Vagina (tissue), 2 donors: ENCODE results near the gene ZNF260.

Experiments
- CTCF ChIP-seq, 3 experiments: fragments of 450-650 bp in 2 of 3; fragments of 200-600 bp in 1 of 3; sonication (generic) in 1 of 3; IDR thresholded peaks; one replicate each; pipeline ENCODE4 v1.5.1; 2017 to 2019; ENCODE audit warnings: antibody characterized with exemption in 3 of 3, mild to moderate bottlenecking in 2 of 3, moderate library complexity in 2 of 3
- POLR2A ChIP-seq, 2 donors: fragments of 450-650 bp; IDR thresholded peaks; one replicate each; pipeline ENCODE4 v1.6.1; 2017; ENCODE audit warnings: antibody characterized with exemption in 2 of 2, mild to moderate bottlenecking in 2 of 2, moderate library complexity in 2 of 2
- POLR2AphosphoS5 ChIP-seq, 2 donors: sonication (generic); formaldehyde crosslinking; IDR thresholded peaks; one replicate each; pipeline ENCODE4 v1.9.0; 2017; ENCODE audit warnings: antibody characterized with exemption in 2 of 2, mild to moderate bottlenecking in 2 of 2, low read depth in 1 of 2; ENCODE audit not compliant: insufficient read depth in 1 of 2

- TF ChIP-seq CTCF (IDR thresholded peaks at IDR 0.05) (no peak), POLR2AphosphoS5 (IDR thresholded peaks at IDR 0.05; ENCODE audit: insufficient read depth in 1 of 2, low read depth in 1 of 2) (no peak), POLR2A (IDR thresholded peaks at IDR 0.05) (no peak)
Measured at GRCh38 chr19:36488846-36489117, 39.3 kb downstream of the ZNF260 start.
